H9 (cell line): ENCODE measurements around the gene ADAMTS17. TPM values are rescaled to one million over a fixed set of nuclear protein-coding genes. Genes with fewer than 3 reads are reported as not detected.

Experiments used
- DNase-seq: peaks from one replicate; pipeline ENCODE4 v3.0.0-alpha.2; 2017
- H2AFZ ChIP-seq: one replicate; pipeline ENCODE4 v1.6.1; 2013; ENCODE audit warnings: mild to moderate bottlenecking, low read length, control low read depth, moderate library complexity
- H2AK5ac ChIP-seq: 2 replicates; pipeline ENCODE4 v1.6.1; 2013; ENCODE audit warnings: low read length, control low read depth, mixed read lengths; ENCODE audit not compliant: insufficient read length
- H2BK120ac ChIP-seq: one replicate; pipeline ENCODE4 v1.6.1; 2013; ENCODE audit warnings: low read depth, mild to moderate bottlenecking, low read length, control low read depth, inconsistent platforms; ENCODE audit not compliant: poor library complexity, severe bottlenecking
- H2BK12ac ChIP-seq: 2 replicates; pipeline ENCODE4 v1.6.1; 2013; ENCODE audit warnings: low read length, control low read depth, mixed read lengths, low read depth; ENCODE audit not compliant: insufficient read length
- H2BK15ac ChIP-seq: 2 replicates; pipeline ENCODE4 v1.6.1; 2013; ENCODE audit warnings: low read depth, low read length, control low read depth
- H2BK20ac ChIP-seq: one replicate; pipeline ENCODE4 v1.6.1; 2013; ENCODE audit warnings: low read depth, mild to moderate bottlenecking, low read length, control low read depth, inconsistent platforms; ENCODE audit not compliant: poor library complexity, severe bottlenecking
- H2BK5ac ChIP-seq: 2 replicates; pipeline ENCODE4 v1.6.1; 2013; ENCODE audit warnings: low read length, control low read depth, mixed read lengths; ENCODE audit not compliant: insufficient read length
- H3K14ac ChIP-seq: 2 replicates; pipeline ENCODE4 v1.6.1; 2013; ENCODE audit warnings: low read length, control low read depth; ENCODE audit not compliant: insufficient read depth
- H3K18ac ChIP-seq: 2 replicates; pipeline ENCODE4 v1.6.1; 2013; ENCODE audit warnings: low read depth, mild to moderate bottlenecking, mixed read lengths, low read length, control low read depth; ENCODE audit not compliant: insufficient read length
- H3K23ac ChIP-seq: 2 replicates; pipeline ENCODE4 v1.6.1; 2013; ENCODE audit warnings: low read length, control low read depth, mixed read lengths, low read depth; ENCODE audit not compliant: insufficient read length
- H3K23me2 ChIP-seq: 2 replicates; pipeline ENCODE4 v1.6.1; 2013; ENCODE audit warnings: low read depth, mild to moderate bottlenecking, mixed read lengths, low read length, control low read depth; ENCODE audit not compliant: insufficient read length, poor library complexity, severe bottlenecking
- H3K27ac ChIP-seq: 2 replicates; pipeline ENCODE4 v1.5.1; 2013; ENCODE audit warnings: low read length, control low read depth, mixed read lengths, low read depth; ENCODE audit not compliant: insufficient read length
- H3K27me3 ChIP-seq: 2 replicates; pipeline ENCODE4 v1.6.1; 2013; ENCODE audit warnings: low read length, control low read depth, inconsistent platforms; ENCODE audit not compliant: insufficient read depth
- H3K4ac ChIP-seq: 2 replicates; pipeline ENCODE4 v1.6.1; 2013; ENCODE audit warnings: low read depth, mild to moderate bottlenecking, control low read depth, inconsistent platforms, low read length, moderate library complexity
- H3K4me1 ChIP-seq: 2 replicates; pipeline ENCODE4 v1.6.1; 2013; ENCODE audit warnings: low read length, control low read depth, inconsistent platforms; ENCODE audit not compliant: insufficient read depth
- H3K4me2 ChIP-seq: 2 replicates; pipeline ENCODE4 v1.6.1; 2013; ENCODE audit warnings: low read length, control low read depth, mixed read lengths; ENCODE audit not compliant: insufficient read length, insufficient read depth
- H3K56ac ChIP-seq: 2 replicates; pipeline ENCODE4 v1.6.1; 2013; ENCODE audit warnings: low read depth, mild to moderate bottlenecking, mixed read lengths, low read length, control low read depth; ENCODE audit not compliant: insufficient read length
- H3K79me1 ChIP-seq: 2 replicates; pipeline ENCODE4 v1.6.1; 2013; ENCODE audit warnings: low read depth, mild to moderate bottlenecking, moderate library complexity, low read length, control low read depth, inconsistent platforms; ENCODE audit not compliant: insufficient read depth, poor library complexity, severe bottlenecking
- H3K79me2 ChIP-seq: 2 replicates; pipeline ENCODE4 v1.6.1; 2013; ENCODE audit warnings: low read length, control low read depth, inconsistent platforms; ENCODE audit not compliant: insufficient read depth
- H3K9ac ChIP-seq: 2 replicates; pipeline ENCODE4 v1.6.1; 2013; ENCODE audit warnings: low read length, control low read depth, mixed read lengths; ENCODE audit not compliant: insufficient read length; ENCODE audit errors: extremely low read depth
- H3K9me3 ChIP-seq: one replicate; pipeline ENCODE4 v1.6.1; 2013; ENCODE audit warnings: low read depth, low read length, inconsistent platforms; ENCODE audit not compliant: control insufficient read depth
- H3T11ph ChIP-seq: one replicate; pipeline ENCODE4 v1.6.1; 2013; ENCODE audit warnings: mild to moderate bottlenecking, low read length, control low read depth, inconsistent platforms
- H4K20me1 ChIP-seq: one replicate; pipeline ENCODE4 v1.6.1; 2013; ENCODE audit not compliant: control insufficient read depth, insufficient read length, insufficient read depth
- H4K5ac ChIP-seq: 2 replicates; pipeline ENCODE4 v1.6.1; 2013; ENCODE audit warnings: low read depth, mild to moderate bottlenecking, mixed read lengths, low read length, control low read depth; ENCODE audit not compliant: insufficient read length
- H4K8ac ChIP-seq: replicated peaks from 2 replicates; pipeline ENCODE4 v1.6.1; 2013; ENCODE audit warnings: low read length, control low read depth, mixed read lengths, low read depth; ENCODE audit not compliant: insufficient read length
- H4K91ac ChIP-seq: 2 replicates; pipeline ENCODE4 v1.6.1; 2013; ENCODE audit warnings: low read depth, mild to moderate bottlenecking, moderate library complexity, mixed read lengths, low read length, control low read depth; ENCODE audit not compliant: insufficient read length
- H3K27ac Mint-ChIP-seq, 3 experiments: 2 replicates in 2 of 3; 3 replicates in 1 of 3; pipeline ENCODE4 v1.8.0; 2020 to 2021; ENCODE audit warnings: mixed read lengths in 3 of 3, mild to moderate bottlenecking in 1 of 3, moderate library complexity in 1 of 3
- H3K27me3 Mint-ChIP-seq: 2 replicates; pipeline ENCODE4 v1.8.0; 2021; ENCODE audit warnings: low read depth, mild to moderate bottlenecking, moderate library complexity, mixed read lengths
- H3K36me3 Mint-ChIP-seq, 3 experiments: 2 replicates in 2 of 3; 3 replicates in 1 of 3; pipeline ENCODE4 v1.8.0; 2020 to 2021; ENCODE audit warnings: low read depth in 3 of 3, mixed read lengths in 3 of 3; ENCODE audit not compliant: insufficient read depth in 1 of 3
- H3K4me1 Mint-ChIP-seq, 2 experiments: 2 replicates each; pipeline ENCODE4 v1.8.0; 2020; ENCODE audit warnings: mixed read lengths in 2 of 2
- H3K4me3 Mint-ChIP-seq, 2 experiments: 2 replicates in 1 of 2; 3 replicates in 1 of 2; pipeline ENCODE4 v1.8.0; 2020 to 2021; ENCODE audit warnings: mild to moderate bottlenecking in 2 of 2, mixed read lengths in 2 of 2, moderate library complexity in 1 of 2
- H3K9me3 Mint-ChIP-seq, 2 experiments: 2 replicates in 1 of 2; 3 replicates in 1 of 2; pipeline ENCODE4 v1.8.0; 2020; ENCODE audit warnings: mild to moderate bottlenecking in 2 of 2, mixed read lengths in 2 of 2, moderate library complexity in 1 of 2
- CTCF ChIP-seq: fragments of 200-600 bp; sonication (generic); conservative IDR thresholded peaks from 3 replicates; pipeline ENCODE4 v1.8.0; 2021; ENCODE audit warnings: antibody characterized with exemption, mild to moderate bottlenecking
- WGBS: extraction: QIAGEN DNeasy Blood & Tissue Kit; methylation state at CpG from one replicate; pipeline ENCODE4 v1.1.7; 2013; ENCODE audit warnings: missing lambda C conversion rate, low lambda C conversion rate, mixed read lengths; ENCODE audit not compliant: insufficient read length; ENCODE audit errors: extremely low coverage; 5-methylcytosine and 5-hydroxymethylcytosine counted together
- total RNA-seq: library from RNA; stranded (reverse); gene quantifications from 2 replicates; pipeline ENCODE4 v1.2.1, GENCODE V29; 2021

The ADAMTS17 gene
- total RNA-seq, 1 experiment from 2014 or later, result 2.9 TPM

GRCh38 chr15:100353449-100353848 lies 11.7 kb upstream of the ADAMTS17 start:
- Histone ChIP-seq H3K23ac (no peak overlapping the region), H3K4ac (no peak overlapping the region), H2BK12ac (no peak overlapping the region), H2AFZ (no peak overlapping the region), H3K79me1 (no peaks in the 10 kb centered on the region), H3K9ac (no peak overlapping the region), H4K91ac (no peak overlapping the region), H3K4me1 (no peaks in the 10 kb centered on the region), H2BK5ac (no peak overlapping the region), H2BK15ac (no peak overlapping the region), H2AK5ac (no peak overlapping the region), H2BK120ac (no peak overlapping the region), H3K56ac (no peak overlapping the region), H3K9me3 (no peaks in the 10 kb centered on the region), H4K5ac (no peak overlapping the region), H3K18ac (no peak overlapping the region), H3T11ph (no peak overlapping the region), H3K23me2 (no peaks in the 10 kb centered on the region), H3K4me2 (no peak overlapping the region), H3K27me3 (no peaks in the 10 kb centered on the region), H4K20me1 (no peaks in the 10 kb centered on the region), H3K14ac (no peak overlapping the region), H4K8ac (no peak overlapping the region), H2BK20ac (no peak overlapping the region), H3K27ac (no peak overlapping the region), H3K79me2 (no peaks in the 10 kb centered on the region)
- Mint-ChIP-seq H3K9me3 (peaks cover 4 to 6% of the 10 kb centered on the region in 2 experiments), H3K36me3 (peaks cover 0 to under 1% (median 0%) of the 10 kb centered on the region in 3 experiments; a peak in 1 of 7 replicates), H3K4me3 (no peak overlapping the region), H3K27ac (no peak overlapping the region), H3K27me3 (peaks cover 29% of the 10 kb centered on the region), H3K4me1 (peaks cover 5% of the 10 kb centered on the region in 2 experiments)
- TF ChIP-seq CTCF, result no peak
- no CpG with 5 or more reads among the region's 3 CpGs for WGBS
- no peak for DNase-seq
